ENCODE measurements around the gene HOXB6.

Gene HOXB6

DNA sequence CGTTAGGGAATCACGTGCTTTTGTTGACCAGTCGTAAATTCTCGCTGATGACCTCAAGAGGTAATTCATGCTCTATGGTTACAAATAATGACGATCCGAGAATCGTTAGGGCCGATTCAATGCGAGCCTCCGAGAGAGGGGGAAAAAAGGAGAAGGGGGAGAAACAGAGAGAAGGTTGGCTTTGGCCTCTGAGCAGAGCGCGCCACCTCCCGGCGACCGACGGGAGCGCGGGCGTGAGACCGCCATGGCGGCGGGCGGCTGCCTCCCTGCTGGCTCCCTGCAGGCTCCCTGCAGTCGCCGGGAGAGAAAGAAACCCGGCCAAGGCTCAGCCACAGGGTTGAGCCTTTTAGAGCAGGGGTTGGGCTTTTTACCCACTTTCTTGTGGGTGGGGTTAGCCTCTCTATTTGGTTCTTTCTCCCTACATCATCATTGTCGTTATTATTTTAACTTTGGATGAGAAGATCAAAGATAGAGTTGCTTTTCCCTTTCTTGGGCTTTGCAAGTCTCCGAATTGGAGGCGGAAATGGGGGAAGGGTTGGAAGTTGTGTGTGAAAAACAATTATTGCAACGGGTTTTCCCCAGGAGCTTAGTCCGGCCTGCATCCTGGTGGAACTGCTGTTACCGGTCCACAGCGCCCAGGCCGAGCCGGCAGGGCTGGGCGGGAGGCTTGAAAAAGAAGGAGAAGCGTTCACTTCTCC is 10.8 kb downstream of the HOXB6 start:
- peak; percentile 95 for DNase-seq

GRCh38 chr17:48593126-48593829 is 11.5 kb downstream of the HOXB6 start, which contains the start of gene HOXB5:
Gene HOXB5 (minus strand): TSS chr17:48593779. CDS start chr17:48593682, 97 bp downstream.
- DNase-seq = peak; percentile 73

DNA sequence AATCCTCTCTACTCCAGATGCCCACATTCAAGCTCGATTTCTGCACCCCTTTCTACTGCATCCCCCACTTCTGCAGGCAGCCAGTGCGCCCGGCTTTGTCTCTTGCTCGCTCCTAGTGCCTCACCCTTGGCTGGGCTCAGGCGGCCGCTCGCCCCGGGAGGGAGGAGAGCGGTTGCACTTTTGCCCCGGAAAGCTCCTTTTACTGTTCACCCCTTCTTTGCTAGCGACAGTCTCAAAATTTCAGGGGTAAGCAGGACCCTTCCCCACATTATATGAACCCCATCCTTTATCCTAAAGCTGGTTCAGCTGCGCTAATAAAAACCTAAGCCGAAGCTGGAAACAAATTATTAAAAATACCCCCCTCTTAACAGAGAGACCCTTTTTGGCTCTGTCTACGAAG is 12.2 kb downstream of the HOXB6 start:
- DNase-seq = no peak

- DNase-seq = no peak
Measured at GRCh38 chr17:48592057-48592514, 12.7 kb downstream of the HOXB6 start.

DNA sequence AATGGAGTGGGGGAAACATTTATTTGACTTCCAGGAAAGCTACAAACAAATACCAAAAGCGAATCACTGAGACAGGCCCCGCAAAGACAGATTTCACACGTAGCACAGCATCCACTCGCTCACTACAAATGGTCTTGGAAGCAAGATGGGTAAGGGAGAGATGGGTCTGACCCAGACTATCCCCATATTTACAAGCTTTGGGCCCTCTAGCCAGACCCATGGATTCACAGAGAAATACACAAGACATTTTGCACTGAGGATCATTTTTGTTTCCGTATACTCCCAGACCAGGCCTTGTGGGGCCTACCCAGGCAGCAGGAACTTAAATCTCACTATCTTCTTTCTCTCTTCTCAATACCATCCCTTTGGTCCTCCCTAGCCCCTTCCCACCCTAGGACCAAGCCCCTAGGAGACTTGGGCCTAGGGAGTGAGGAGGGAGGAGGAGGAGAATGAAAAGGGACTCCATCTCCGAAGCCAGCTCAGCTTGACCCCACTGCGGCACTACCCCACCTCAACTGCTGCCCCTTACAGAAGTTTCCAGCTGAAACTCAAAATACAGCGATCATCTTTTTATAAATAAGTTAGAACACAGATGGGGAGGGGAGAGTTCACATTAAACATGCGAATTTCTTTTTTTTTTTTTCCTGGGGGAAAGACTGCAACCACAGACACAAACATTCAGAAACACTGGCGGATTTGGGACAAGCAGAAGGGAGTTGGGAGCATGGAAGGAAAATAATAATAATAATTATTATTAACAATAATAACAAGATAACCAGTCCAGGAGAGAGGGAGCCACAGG is 13.3 kb downstream of the HOXB6 start:
- no peak for DNase-seq

- no peak for DNase-seq
Measured at GRCh38 chr17:48590607-48591161, 14.1 kb downstream of the HOXB6 start.

GRCh38 chr17:48589831-48590606 is 14.8 kb downstream of the HOXB6 start, which contains the start of gene HOXB3:
Gene HOXB3 (minus strand): TSS chr17:48590241. CDS start chr17:48552474, 37,767 bp downstream.
- DNase-seq = no peak

GRCh38 chr17:48589060-48589830 is 15.5 kb downstream of the HOXB6 start:
- no peak for DNase-seq

GRCh38 chr17:48588528-48588927 is 16.3 kb downstream of the HOXB6 start:
- no peak for DNase-seq

GRCh38 chr17:48588074-48588415 is 16.7 kb downstream of the HOXB6 start:
- no peak for DNase-seq

- DNase-seq = peak; percentile 58
Measured at GRCh38 chr17:48587276-48588073, 17.3 kb downstream of the HOXB6 start.

DNA sequence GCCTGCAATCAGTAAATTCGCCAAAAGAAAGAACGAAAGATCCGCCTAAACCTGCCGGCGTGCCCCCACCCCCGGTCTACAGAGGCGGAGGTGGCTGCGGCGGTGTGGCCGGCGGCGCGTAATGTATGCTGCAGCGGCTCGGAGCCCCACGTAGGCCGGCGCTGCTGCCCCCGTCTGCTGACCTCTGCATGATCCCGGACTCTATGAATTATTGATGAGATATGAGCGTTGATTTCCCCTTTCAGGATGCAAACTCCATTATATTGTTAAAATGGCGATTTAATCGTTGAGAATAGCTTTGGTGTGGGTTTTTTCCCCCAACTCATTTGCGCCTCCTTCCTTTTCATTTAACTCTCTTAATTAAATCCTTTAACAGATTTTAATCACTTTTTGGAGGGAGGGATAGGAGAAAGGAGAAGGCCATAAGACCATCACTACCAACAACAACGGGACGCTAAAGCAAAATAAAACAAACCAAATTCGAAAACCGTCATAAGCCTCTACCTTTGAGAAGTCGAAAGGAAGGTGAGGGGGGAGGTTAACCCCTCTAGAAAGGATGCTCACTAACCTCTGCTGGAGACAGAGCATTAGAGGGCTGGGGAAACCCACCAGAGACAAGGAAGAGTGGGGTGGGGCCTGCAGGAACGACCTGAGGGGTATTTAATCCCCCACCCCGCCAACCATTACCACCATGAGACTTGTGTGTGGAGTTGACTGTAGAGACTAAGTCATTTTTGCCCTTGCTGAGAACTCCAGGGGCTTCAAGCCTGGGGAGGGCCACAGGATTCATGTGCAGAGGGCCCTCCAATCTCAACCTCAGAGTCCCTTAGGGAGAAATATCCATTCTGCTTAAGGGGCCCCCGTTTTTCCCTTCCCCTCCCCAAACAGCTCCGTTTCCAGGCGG is 18.2 kb downstream of the HOXB6 start:
- peak; percentile 72 for DNase-seq

- no peak for DNase-seq
Measured at GRCh38 chr17:48584223-48584741, 20.5 kb downstream of the HOXB6 start.

DNA sequence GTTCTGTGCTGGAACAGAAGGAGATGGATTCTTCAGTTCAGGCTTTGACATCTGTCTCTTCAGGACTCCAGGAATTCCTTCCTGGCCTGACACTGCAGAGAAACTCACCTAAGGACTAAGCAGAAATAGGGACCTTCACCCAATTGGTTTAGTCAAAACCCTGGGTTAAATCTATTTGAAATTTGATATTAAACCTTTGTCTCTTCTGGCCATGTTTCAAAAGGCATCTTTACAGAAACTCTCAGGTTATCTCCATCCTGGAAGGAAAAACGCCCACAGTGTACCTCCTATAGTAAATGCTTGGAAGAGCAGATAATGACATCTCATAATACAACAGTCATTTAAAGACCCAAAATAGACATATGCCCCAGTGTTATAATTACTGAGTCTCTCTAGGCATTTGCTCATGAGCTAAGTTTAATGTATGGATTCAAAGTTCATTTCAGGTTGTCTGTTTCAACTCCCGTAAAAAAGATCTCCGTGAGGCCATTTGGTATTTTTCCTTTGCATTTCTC is 21.0 kb downstream of the HOXB6 start:
- no peak for DNase-seq

- no peak for DNase-seq
Measured at GRCh38 chr17:48582750-48583069, 22.1 kb downstream of the HOXB6 start.

GRCh38 chr17:48579760-48580554 is 24.8 kb downstream of the HOXB6 start:
- DNase-seq = no peak

- no peak for DNase-seq
Measured at GRCh38 chr17:48579471-48579759, 25.4 kb downstream of the HOXB6 start.

- peak; percentile 75 for DNase-seq
Measured at GRCh38 chr17:48578616-48579470, 25.9 kb downstream of the HOXB6 start.

All from OCI-M1 (cell line).